Cardiac muscle cell (in vitro differentiated cells and primary cell): ENCODE results near the gene SYT1. TPM values are rescaled to one million over a fixed set of nuclear protein-coding genes. Genes with fewer than 3 reads are reported as not detected.

ENCODE experiments used
- DNase-seq, 2 donors: peaks; one replicate each; pipeline versions ENCODE4 v3.0.0 to v3.0.0-alpha.2; 2010 to 2017; ENCODE audit warnings: low read depth in 1 of 2, low spot score in 1 of 2
- H3K27ac ChIP-seq: fragments of 200-600 bp; sonication (generic); 2 replicates; pipeline ENCODE4 v1.5.1; 2016
- H3K27me3 ChIP-seq: fragments of 200-600 bp; sonication (generic); 2 replicates; pipeline ENCODE4 v1.6.0; 2016; ENCODE audit warnings: control low read depth
- H3K36me3 ChIP-seq: fragments of 200-600 bp; sonication (generic); 2 replicates; pipeline ENCODE4 v1.5.1; 2016; ENCODE audit warnings: control low read depth
- H3K4me1 ChIP-seq: fragments of 200-600 bp; sonication (generic); 2 replicates; pipeline ENCODE4 v1.8.1; 2017; ENCODE audit warnings: low read depth, mild to moderate bottlenecking, mixed run types
- H3K4me3 ChIP-seq: fragments of 200-600 bp; sonication (generic); 2 replicates; pipeline ENCODE4 v1.5.1; 2016; ENCODE audit warnings: mild to moderate bottlenecking
- H3K9me3 ChIP-seq: fragments of 200-600 bp; sonication (generic); 2 replicates; pipeline ENCODE4 v1.5.1; 2017; ENCODE audit warnings: low read depth, mild to moderate bottlenecking, control low read depth
- CTCF ChIP-seq: IDR thresholded peaks from 2 replicates; pipeline ENCODE4 v1.5.1; 2012; ENCODE audit warnings: low read depth, mild to moderate bottlenecking, low read length
- polyA plus RNA-seq: library from polyadenylated mRNA; unstranded; fragments of >200 nt; fragmentation: Nextera tagmentation; extraction: Ambion mirVana; gene quantifications from 2 replicates; pipeline ENCODE4 v1.2.1, GENCODE V29; 2016
- total RNA-seq: library from RNA; depleted of rRNA; stranded (reverse); fragments of >200 nt; gene quantifications from 2 replicates; pipeline ENCODE4 v1.2.3, GENCODE V29; 2016

SYT1 gene
- total and polyA plus RNA-seq, 2 experiments from 2014 or later, result 0.50 to 0.66 TPM

- Histone ChIP-seq H3K36me3 (no peaks in the 10 kb centered on the region), H3K9me3 (no peaks in the 10 kb centered on the region), H3K4me3 (no peak overlapping the region), H3K4me1 (no peaks in the 10 kb centered on the region), H3K27me3 (no peaks in the 10 kb centered on the region), H3K27ac (no peak overlapping the region)
- DNase-seq, result no peak
- TF ChIP-seq CTCF, result no peak
Observed at GRCh38 chr12:79283364-79283763, 418.8 kb downstream of the SYT1 start.

- Histone ChIP-seq H3K4me1 (no peaks in the 10 kb centered on the region), H3K4me3 (no peak overlapping the region), H3K9me3 (no peaks in the 10 kb centered on the region), H3K27me3 (no peaks in the 10 kb centered on the region), H3K27ac (no peak overlapping the region), H3K36me3 (no peaks in the 10 kb centered on the region)
- no peak for TF ChIP-seq CTCF
- no peak for DNase-seq
Observed at GRCh38 chr12:79288911-79289310, 424.3 kb downstream of the SYT1 start.

- Histone ChIP-seq H3K4me1 (no peaks in the 10 kb centered on the region), H3K36me3 (no peaks in the 10 kb centered on the region), H3K9me3 (no peaks in the 10 kb centered on the region), H3K27ac (no peak overlapping the region), H3K27me3 (no peaks in the 10 kb centered on the region), H3K4me3 (no peak overlapping the region)
- no peak for DNase-seq
- no peak for TF ChIP-seq CTCF
Observed at GRCh38 chr12:79291711-79292110, 427.1 kb downstream of the SYT1 start.

GRCh38 chr12:79294590-79294989 is 430.0 kb downstream of the SYT1 start:
- no peak for TF ChIP-seq CTCF

GRCh38 chr12:79295572-79295971 is 431.0 kb downstream of the SYT1 start:
- Histone ChIP-seq H3K27me3 (no peaks in the 10 kb centered on the region), H3K4me3 (no peak overlapping the region), H3K9me3 (no peaks in the 10 kb centered on the region), H3K36me3 (no peaks in the 10 kb centered on the region), H3K27ac (no peak overlapping the region), H3K4me1 (peaks cover 12% of the 10 kb centered on the region)
- TF ChIP-seq CTCF, result no peak
- no peak for DNase-seq

More at GRCh38 chr12:79294590-79294989, 430.0 kb downstream of the SYT1 start:
- no peak for DNase-seq
- no peak overlapping the region for H3K27ac ChIP-seq
- no peaks in the 10 kb centered on the region for H3K27me3 ChIP-seq
- no peaks in the 10 kb centered on the region for H3K36me3 ChIP-seq
- no peak overlapping the region for H3K4me3 ChIP-seq
- no peaks in the 10 kb centered on the region for H3K9me3 ChIP-seq
- H3K4me1 ChIP-seq, result peaks cover 6% of the 10 kb centered on the region

- no peak for DNase-seq
Observed at GRCh38 chr12:79296133-79296532, 431.6 kb downstream of the SYT1 start.

More at GRCh38 chr12:79296133-79296532, 431.6 kb downstream of the SYT1 start:
- peaks cover 12% of the 10 kb centered on the region for H3K4me1 ChIP-seq
- H3K36me3 ChIP-seq, result no peaks in the 10 kb centered on the region
- no peak overlapping the region for H3K27ac ChIP-seq
- no peak for TF ChIP-seq CTCF
- no peak overlapping the region for H3K4me3 ChIP-seq
- no peaks in the 10 kb centered on the region for H3K27me3 ChIP-seq
- H3K9me3 ChIP-seq, result no peaks in the 10 kb centered on the region
